GM19467 (cell line): Measurements from ENCODE around the gene TSC22D4.
"Not testable (repeated sequence)": the region's sequence is repeated elsewhere in the genome, so short reads cannot be mapped to it uniquely, and the experiment has no call there.

Experiments used
- ATAC-seq: cut with Tn5 transposase; IDR thresholded peaks from one replicate; pipeline ENCODE4 v1.9.1; 2021; ENCODE audit warnings: mild to moderate bottlenecking, moderate library complexity; ENCODE audit not compliant: unreplicated experiment

Gene TSC22D4

DNA sequence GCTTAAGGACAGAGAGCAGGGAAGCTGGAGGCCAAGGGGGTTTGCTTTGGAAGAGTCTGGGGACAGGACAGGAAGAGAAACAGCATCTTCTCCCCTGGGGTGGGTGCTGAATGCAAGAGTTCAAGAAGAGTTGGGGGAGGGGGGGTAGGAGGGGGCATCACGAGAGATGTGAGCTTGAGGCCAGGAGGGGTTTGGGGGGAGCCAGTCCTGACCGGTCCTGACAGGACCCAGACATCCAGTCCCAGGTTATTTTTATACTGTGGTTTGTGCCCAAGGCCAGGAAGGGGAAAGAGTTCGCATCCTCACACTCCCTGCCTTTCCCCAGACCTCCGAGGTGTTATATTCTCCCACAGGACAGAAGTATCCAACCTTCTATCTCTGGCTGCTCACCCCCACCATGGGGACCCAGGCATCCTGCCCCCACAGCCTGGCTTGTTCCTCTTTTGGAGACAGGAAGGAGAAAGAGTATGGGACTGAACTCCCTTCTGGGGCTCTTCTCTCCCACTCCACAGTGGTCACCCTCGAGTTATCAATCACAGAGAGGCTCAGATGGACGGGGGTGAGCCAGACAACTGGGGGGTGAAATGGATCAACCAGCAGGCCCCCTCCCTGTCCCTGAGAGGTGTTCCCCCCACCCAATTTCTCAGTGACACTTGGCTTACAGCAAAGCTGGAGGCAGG lies 2.8 kb downstream of the TSC22D4 start:
- ATAC-seq, result no peak

DNA sequence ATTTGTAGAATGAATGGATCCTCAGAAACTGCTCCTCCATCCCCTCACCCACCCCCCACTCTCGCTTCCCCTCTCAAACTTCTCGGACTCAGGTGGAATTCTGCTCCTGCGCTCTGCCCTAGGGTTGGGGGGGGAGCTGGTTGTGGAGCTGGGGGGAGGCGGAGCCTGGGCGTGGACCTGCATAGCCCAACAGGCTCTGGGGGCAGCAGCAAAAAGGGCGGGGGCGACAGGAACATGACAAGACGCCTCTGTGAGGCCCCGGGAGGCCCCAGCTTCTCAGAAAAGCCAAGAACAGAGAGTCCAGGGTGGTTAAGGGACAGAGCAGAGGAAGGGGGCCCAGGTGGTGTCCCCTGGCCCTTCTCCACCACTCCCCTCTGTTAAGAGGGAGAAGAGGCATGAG lies 3.5 kb downstream of the TSC22D4 start:
- no peak for ATAC-seq

DNA sequence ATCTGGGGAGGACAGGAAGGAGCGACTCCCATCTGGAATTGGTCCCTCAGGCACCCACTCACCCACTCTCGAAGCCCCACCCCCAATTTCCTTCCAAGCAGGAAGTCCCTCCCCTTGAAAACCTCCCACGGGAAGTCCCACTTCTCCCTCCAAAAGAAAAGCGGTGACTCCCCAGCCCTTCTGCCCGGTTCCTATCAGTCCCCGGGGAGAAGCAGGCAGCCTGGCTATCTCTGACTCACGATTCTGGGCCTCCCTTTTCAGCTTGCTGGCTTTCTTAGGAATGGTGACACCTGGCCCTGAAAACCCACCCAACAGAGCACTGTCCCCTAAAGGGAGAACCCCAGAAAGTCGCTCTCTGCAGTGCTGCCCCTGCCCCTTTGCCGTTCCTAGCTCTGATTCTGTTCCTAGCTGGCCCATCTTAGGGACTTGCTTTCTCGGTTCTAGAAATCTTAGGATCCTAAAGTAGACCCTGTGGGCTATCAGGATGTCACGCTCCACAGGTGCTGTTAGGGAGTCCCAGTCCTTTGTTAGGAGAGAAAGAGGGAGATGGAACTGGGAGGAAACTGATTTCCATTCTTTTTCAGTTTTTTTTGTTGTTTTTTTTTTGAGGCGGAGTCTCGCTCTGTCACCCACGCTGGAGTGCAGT lies 6.0 kb downstream of the TSC22D4 start:
- ATAC-seq, result no peak

DNA sequence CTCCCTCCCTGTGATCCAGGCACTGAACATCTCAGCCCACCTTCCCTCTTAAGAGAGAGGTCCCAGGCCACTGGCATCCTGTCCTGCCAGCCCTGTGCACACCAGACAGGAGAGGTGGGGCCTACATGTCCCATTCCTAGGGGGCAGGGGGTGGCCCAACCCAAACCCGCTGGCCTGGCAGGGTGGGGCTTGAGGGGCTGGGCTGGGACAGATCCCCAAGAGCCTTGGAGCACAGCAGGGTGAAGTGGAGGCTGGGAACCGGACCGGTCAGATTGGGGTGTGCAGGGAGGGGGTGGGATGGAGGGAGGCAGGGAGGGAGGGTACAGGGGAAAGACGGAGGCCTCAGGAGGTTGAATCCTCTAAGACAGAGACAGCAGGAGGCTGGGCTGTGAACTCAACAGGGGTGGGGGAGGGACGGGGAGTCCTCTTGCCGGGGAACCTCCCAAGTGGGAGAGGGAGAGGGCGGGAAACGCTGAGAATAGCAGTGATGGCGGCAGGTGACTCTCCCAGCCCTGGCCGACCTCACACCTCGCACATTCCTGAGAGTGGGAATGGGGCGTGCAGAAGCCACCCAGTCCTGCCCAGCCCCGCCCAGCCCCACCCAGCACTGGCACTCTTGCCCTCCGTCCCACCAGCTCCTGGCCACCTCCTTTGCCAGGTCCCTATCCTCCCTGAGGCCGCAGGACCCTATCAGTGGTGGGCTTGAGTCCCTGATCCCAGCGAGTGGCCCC lies 6.7 kb downstream of the TSC22D4 start:
- ATAC-seq, result no peak

DNA sequence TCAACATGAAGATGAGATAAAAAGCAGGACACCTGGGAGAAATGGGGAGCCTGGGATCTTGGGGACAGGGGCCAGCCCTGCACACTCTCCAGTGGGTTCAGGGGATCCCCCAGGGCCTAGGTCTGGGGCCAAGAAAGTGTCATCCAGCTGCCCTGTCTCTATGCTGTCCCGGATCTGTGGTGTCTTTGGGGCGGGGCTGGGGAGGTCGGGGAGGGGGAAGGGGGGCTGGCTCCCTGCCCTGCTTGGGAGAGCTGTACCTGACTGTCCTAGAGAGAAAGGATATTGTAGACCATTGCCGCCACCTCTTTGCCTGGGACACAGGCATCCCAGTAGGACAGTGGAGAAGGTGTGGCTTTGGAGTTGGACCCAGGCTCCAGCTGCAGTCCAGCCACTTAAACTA lies 8.0 kb downstream of the TSC22D4 start:
- ATAC-seq, result no peak

DNA sequence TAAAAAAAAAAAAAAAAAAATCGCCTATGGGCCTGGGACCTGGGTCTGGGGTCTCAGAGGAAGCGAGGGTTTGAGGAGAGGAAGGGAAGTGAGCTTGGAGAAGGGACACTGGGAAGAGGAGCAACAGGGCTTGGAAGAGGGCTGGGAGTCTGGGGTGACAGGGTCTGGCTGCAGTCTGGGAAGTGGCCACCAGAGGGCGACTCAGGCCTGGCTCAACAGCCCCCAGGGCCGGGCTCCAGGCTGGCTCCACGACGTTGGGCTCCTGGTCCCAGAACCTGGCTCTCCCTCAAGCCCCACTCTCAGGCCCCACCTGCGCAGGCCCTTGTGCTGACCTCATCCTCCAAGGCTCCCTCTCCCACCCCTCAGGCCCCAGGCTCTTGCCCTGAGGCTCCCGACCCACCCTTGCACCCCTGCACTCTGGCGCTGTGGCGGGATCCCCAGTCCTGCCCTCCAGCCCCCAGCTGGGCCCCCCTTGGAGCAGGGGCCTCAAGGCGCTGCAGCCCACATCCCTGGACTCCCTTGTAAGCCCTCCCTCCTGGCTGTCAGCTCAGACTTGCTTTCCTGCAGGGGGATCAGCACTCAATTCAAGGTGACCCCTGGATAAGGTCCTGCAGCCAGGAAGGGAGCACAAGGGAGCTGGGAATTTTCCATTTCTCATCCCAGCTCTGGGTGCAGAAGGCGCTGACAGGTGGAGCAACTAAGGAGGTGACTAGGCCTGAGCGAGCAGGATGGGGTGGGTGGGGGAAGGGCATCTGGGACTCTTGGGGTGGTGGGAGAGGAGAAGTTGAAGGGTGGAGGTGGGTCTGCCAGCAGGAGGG lies 9.6 kb downstream of the TSC22D4 start:
- no peak for ATAC-seq

DNA sequence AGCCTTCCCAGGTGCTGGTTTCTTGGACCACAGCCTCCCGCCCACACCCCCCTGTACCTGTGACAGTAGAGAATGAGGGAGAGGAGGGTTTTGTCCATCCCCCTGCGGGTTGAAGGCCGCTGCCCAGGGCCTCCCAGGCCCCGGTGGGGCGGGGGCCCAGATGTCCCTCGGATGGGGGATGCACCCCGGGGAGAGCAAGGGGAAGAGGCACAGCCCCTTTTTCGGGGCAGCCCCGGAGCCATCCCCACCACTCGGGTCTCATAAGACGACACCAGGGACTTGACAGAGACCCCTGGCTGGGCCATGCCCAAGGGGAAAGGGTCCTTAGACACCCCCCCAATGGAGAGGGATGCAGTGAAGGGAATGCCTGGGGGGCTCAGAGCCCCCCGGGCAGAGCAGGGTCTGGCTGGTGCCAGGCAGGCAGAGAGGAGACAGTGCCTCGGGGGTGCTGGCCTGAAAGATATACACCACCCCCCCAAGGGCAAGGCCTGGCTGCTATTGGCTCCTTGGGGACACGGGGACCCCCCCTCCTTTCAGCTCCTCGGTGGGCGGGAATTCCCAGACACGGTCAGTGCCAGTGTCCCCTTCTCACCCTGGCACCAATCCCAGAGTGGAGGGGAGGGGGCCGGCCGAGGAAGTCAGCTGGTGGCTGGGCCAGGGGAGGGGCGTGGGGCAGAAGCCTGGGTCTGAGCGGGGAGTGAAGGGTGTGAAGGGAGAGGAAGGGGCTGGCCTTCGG lies 11.2 kb downstream of the TSC22D4 start:
- no peak for ATAC-seq

DNA sequence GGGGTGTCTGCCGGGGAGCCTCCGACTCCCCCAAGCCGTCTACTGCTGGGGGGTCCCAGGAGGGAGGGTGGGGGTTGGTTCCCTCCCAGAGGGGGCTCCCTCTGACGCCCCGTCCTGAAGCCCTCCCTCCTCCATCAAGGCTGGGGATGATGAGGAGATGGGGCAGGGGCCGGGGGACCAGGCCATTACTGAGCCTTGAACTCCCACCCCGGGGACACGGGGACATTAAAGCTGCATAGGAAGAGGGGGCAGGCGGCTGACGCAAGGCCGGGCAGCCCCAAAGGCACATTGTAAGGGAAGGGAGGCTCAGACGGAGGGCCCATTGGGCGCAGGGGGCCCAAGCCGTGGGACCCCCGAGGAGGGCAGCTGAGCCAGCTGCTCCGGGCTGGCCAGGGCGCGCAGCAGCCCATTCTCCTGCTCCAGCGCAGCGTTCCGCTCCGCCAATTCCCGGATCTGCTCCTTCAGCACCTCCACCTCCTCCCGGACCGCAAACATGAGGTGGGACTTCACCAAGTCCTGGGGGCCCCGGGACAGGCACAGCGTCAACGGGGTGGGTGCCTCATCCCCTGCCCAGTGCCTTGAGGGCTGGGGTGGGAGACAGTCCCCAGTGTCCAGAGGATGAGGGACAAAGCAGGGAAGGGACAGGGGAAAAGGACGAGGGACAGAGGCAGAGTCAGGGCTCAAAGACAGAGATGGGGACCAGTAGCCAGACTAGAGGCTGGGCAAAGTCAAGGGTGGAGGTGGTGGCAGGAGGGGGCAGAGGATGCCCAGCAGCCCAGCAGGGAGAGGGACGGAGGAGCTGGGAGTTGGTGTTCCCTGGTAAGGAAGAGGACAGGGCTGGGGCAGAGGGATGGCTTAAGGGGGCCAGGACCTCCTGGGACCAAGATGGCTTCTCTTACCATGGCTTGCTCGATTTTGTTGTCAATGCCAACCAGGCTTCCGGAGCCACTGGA lies 12.1 kb downstream of the TSC22D4 start:
- no peak for ATAC-seq

DNA sequence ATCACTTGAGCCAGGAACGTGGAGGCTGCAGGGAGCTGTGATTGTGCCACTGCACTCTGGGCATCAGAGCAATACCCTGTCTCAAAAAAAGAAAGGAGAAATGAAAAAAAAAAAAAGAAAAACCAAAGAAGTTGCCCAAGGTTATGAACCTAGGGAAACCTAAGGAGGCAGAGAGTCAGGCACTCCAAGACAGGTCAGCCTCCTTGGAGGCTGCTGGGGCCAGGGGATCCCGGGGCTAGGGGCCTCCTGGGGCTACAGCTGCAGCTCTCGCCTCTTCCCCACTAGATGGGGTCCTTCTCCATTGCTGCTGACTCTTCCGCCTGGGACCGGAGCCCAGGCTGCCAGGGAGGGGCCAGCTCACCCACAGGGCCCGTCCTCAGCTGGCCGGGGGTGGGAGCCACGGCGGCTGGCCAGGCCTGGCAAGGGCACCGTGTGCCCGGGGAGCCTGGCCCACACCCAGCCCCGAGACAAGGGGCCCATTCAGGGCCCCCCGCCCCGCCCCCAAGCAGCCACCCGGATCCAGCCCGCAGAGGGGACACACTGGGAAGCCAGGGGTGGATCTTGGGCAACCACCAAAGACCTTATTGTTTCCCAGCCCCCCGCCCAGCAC lies 13.2 kb downstream of the TSC22D4 start:
- ATAC-seq, result no peak

DNA sequence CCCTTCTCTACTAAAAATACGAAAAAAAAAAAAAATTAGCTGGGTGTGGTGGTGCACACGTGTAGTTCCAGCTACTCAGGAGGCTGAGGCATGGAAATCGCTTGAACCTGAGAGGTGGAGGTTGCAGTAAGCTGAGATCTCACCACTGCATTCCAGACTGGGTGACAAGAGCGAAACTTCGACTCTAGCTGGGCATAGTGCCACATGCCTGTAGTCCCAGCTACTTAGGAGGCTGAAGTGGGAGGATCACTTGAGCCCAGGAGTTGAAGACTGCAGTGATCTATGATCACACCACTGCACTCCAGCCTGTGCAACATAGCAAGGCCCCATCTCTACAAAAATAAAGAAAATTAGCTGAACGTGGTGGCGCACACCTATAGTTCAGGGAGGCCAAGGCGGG lies 13.7 kb downstream of the TSC22D4 start:
- ATAC-seq, result no peak

DNA sequence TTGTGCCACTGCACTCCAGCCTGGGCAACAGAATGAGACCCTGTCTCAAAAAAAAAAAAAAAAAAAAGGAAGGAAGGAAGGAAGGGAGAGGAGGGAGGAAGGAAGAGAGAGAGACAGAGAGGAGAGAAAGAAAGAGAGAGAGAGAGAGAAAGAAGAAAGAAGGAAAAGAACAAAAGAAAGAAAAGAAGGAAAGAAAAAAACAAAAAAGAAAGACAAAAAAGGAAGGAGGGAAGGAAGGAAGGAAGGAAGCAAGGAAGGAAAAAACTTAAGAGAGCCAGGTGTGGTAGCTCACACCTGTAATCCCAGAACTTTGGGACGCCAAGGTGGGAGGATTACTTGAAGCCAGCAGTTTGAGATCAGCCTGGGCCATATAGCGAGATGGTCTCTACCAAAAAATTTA lies 14.2 kb downstream of the TSC22D4 start:
- no peak for ATAC-seq

DNA sequence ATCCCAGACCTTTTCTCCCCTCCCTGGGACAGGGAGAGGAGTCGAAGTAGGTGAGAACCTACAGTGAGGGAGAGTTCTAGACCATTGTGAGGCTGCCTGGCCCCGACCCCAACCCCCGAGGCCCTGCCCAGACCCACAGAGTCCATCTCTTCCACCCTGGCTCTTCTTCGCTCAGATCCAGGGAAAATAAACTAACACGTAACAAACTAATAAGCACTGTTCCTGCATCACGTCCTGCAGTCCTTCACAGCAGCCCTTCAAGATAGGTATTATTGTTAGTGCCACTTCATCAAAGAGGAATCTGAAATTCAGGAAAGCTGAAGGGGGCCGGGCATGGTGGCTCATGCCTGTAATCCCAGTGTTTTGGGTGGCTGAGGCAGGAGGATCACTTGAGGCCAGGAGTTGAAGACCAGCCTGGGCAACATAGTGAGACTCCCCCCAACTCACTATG lies 14.8 kb downstream of the TSC22D4 start, which contains the start of gene SPACDR:
Gene SPACDR (minus strand): TSS at position 51 of the 451 bp plus-strand sequence. CDS start 235 bp downstream, outside the sequence.
- ATAC-seq, result no peak

DNA sequence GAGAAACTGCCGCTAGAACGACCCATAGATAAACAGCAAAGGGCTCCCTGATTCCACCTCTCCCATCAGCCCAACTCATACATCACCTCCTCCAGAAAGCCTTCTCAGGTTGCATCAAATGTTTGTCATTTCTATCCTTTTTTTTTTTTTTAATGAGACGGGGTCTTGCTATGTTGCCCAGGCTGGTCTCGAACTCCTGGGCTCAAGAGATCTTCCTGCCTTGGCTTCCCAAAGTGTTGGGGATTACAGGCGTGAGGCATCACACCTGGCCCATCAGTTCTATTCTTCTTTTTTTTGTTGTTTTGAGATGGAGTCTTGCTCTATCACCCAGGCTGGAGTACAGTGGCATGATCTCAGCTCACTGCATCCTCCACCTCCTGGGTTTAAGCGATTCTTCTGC lies 22.0 kb downstream of the TSC22D4 start:
- no peak for ATAC-seq

DNA sequence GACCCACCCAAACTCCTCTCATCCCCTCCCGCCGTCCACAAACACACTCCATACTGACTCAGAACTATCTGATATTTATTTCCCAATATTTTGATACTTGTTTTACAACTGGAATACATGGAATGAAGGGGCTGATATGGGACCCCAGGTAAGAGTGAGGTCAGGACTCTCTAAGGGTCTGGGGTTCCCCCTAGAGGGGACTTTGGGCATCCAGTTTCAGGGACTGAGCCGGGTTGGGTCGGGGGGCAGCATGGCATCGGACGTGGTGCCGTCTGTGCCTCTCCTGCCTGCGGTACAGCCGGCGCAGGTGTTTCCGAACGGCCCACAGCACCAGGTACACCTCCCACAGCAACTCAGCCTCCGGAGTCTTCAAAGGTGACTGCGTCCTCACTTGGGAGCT lies 22.5 kb downstream of the TSC22D4 start:
- no peak for ATAC-seq

DNA sequence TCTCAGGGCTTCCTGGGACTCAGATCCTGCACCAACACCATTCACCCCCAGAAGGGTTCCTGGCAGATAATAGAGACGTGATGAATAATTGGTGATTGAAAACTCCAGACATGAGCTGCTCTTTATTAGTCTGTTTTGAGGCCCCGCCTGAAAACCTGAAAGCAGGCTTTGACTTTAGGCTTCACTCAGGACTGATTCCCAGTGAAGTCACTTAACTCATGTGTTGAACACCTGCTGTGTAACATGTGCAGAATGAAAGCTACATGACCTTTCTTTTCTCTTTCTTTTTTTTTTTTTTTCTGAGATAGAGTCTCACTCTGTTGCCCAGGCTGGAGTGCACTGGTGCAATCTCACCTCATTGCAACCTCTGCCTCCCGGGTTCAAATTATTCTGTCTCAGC lies 23.8 kb downstream of the TSC22D4 start:
- no peak for ATAC-seq

DNA sequence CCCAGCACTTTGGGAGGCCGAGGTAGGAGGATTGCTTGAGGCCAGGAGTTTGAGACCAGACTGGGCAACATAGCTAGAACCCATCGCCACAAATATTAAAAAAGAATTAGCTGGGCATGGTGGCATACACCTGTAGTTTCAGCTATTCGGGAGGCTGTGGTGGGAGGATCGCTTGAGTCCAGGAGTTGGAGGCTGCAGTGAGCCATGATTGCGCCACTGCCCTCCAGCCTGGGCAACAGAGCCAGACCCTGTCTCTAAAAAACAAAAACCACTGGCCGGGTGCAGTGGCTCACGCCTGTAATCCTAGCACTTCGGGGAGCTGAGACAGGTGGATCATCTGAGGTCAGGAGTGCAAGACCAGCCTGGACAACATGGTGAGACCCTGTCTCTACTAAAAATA lies 25.2 kb downstream of the TSC22D4 start:
- not testable (repeated sequence) for ATAC-seq

DNA sequence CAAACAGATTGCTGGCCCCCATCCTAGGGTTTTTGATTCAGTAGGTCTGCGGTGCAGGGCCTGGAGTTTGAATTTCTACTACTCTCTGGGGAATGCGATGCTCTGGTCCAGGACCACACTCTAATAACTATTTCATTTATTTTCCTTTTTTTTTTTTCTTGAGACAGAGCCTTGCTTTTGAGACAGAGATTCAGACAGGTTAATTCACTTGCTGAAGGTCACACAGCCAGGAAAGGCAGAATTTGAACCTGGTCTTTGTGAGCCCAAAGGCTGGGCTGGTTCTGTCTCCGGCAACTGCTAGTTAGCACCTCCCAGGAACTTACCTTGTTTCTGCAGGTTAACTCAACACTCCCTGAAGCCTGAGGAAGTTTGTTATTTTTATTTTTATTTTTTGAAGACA lies 26.5 kb downstream of the TSC22D4 start:
- no peak for ATAC-seq

DNA sequence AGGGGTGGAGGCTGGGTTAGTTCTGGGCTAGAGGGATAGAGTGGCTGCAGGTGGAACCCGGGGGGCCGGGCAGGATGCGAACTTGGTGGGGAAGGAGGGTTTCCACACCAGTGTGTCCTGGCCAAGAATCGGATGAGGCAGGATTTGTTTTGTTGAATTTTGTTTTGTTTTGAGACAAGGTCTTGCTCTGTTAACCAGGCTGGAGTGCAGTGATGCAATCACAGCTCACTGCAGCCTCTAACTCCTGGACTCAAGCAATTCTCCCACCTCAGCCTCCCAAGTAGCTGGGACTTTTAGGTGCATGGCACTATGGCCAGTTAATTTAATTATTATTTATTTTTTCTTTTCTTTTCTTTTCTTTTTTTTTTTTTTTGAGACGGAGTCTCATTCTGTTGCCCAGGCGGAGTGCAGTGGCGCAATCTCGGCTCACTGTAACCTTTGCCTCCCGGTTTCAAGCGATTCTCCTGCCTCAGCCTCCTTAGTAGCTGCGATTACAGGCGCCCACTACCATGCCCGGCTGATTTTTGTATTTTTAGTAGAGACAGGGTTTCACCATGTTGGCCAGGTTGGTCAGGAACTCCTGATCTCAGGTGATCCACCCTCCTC lies 29.7 kb downstream of the TSC22D4 start:
- no peak for ATAC-seq
